Stimulated activated CD8-positive, alpha-beta memory T cell treated with anti-CD3 and anti-CD28 coated beads, Interleukin-15, amount 100 ng/mL, for 24 hours (primary cell): ENCODE results near the gene PNKP.
"Not testable (repeated sequence)": the region's sequence is repeated elsewhere in the genome, so short reads cannot be mapped to it uniquely, and the experiment has no call there.

ENCODE experiments used
- DNase-seq: peaks from one replicate; pipeline ENCODE4 v3.0.0-alpha.2; 2020; ENCODE audit warnings: low read depth

Gene PNKP

GRCh38 chr19:49845414-49845813 is 22.0 kb downstream of the PNKP start:
- no peak for DNase-seq

GRCh38 chr19:49844138-49845095 is 23.0 kb downstream of the PNKP start:
- no peak for DNase-seq

- DNase-seq, result no peak
These were observed 24.1 kb downstream of the PNKP start for GRCh38 chr19:49843265-49843664.

- no peak for DNase-seq
These were observed 26.6 kb downstream of the PNKP start for GRCh38 chr19:49840736-49841249.

- no peak for DNase-seq
These were observed 27.1 kb downstream of the PNKP start for GRCh38 chr19:49840321-49840720.

- DNase-seq, result no peak
These were observed 27.7 kb downstream of the PNKP start for GRCh38 chr19:49839713-49840112.

GRCh38 chr19:49838885-49839588 is 28.3 kb downstream of the PNKP start:
- DNase-seq, result no peak

- DNase-seq, result no peak
These were observed 30.0 kb downstream of the PNKP start for GRCh38 chr19:49837425-49837824.

GRCh38 chr19:49837009-49837310 is 30.4 kb downstream of the PNKP start:
- no peak for DNase-seq

GRCh38 chr19:49836176-49837008 is 31.0 kb downstream of the PNKP start:
- no peak for DNase-seq

- no peak for DNase-seq
These were observed 31.8 kb downstream of the PNKP start for GRCh38 chr19:49835562-49835961.

- no peak for DNase-seq
These were observed 33.8 kb downstream of the PNKP start for GRCh38 chr19:49833599-49833998.

GRCh38 chr19:49832556-49832955 is 34.8 kb downstream of the PNKP start:
- DNase-seq, result no peak

- no peak for DNase-seq
These were observed 35.8 kb downstream of the PNKP start for GRCh38 chr19:49831592-49831991.

- no peak for DNase-seq
These were observed 36.6 kb downstream of the PNKP start for GRCh38 chr19:49830766-49831165.

- no peak for DNase-seq
These were observed 37.7 kb downstream of the PNKP start for GRCh38 chr19:49829721-49830120.

GRCh38 chr19:49829200-49829599 is 38.2 kb downstream of the PNKP start:
- DNase-seq, result no peak

- no peak for DNase-seq
These were observed 40.3 kb downstream of the PNKP start for GRCh38 chr19:49827034-49827433.

GRCh38 chr19:49824662-49825061 is 42.7 kb downstream of the PNKP start:
- no peak for DNase-seq

- no peak for DNase-seq
These were observed 43.9 kb downstream of the PNKP start for GRCh38 chr19:49823472-49823871.

- DNase-seq, result no peak
These were observed 47.3 kb downstream of the PNKP start for GRCh38 chr19:49820125-49820524.

GRCh38 chr19:49819452-49820115 is 47.8 kb downstream of the PNKP start:
- DNase-seq, result not testable (repeated sequence)
